NT2/D1 (cell line): Measurements from ENCODE around the gene CERS2.

ENCODE experiments used
- SUZ12 ChIP-seq: IDR thresholded peaks from 2 replicates; pipeline ENCODE4 v1.6.1; 2011; ENCODE audit not compliant: insufficient read length, insufficient read depth; ENCODE audit errors: extremely low read depth
- ZNF274 ChIP-seq: IDR thresholded peaks from 2 replicates; pipeline ENCODE4 v1.6.1; 2011; ENCODE audit warnings: mild to moderate bottlenecking, low read depth, low read length

GRCh38 chr1:150917387-150917786, 57.2 kb downstream of the CERS2 start:
- no peak for TF ChIP-seq ZNF274
- no peak for TF ChIP-seq SUZ12
